K562 (cell line): ENCODE results near the gene STX18. TPM values are rescaled to one million over a fixed set of nuclear protein-coding genes. Genes with fewer than 3 reads are reported as not detected.

Experiments
- ATAC-seq: fragments of 200-7000 bp; cut with Tn5 transposase; 3 replicates; pipeline ENCODE4 v1.9.1; 2020; ENCODE audit warnings: moderate library complexity
- BruUV-seq: library from RNA; stranded (reverse); fragments of 400-500 nt; replicated peaks from 2 replicates; lab custom pipeline; 2021; lab: Mats Ljungman, UMichigan
- CTCF ChIA-PET: fragments of 300-600 bp; formaldehyde crosslinking; extraction: SDS; loops from one replicate; lab custom pipeline; 2021; ENCODE audit warnings: low intra/inter-chr PET ratio; lab: Yijun Ruan, JAX
- POLR2A ChIA-PET: fragments of 300-600, 350-650 bp; sonication (Branson Sonifier 250); formaldehyde crosslinking; extraction: SDS; loops from one replicate; lab custom pipeline; 2021; ENCODE audit warnings: antibody characterized with exemption, inconsistent platforms; lab: Yijun Ruan, JAX
- DNase-seq, 4 experiments: peaks; one replicate each; pipeline versions ENCODE4 v3.0.0 to v3.0.0-alpha.2; 2011 to 2018; ENCODE audit warnings: low spot score in 3 of 4, mixed read lengths in 3 of 4; ENCODE audit errors: extremely low read depth in 1 of 4
- FAIRE-seq: peaks from 2 replicates; lab custom pipeline; 2011; peaks lifted over from hg19 to GRCh38; lab: Jason Lieb, UNC
- H2AFZ ChIP-seq: 2 replicates; pipeline ENCODE4 v1.6.0; 2011; ENCODE audit warnings: low read depth, low read length, control low read depth, inconsistent platforms
- H3K27ac ChIP-seq: fragments of 200-600 bp; 3 replicates; pipeline ENCODE4 v1.8.0; 2011; ENCODE audit warnings: low read depth, mild to moderate bottlenecking, control low read depth, inconsistent platforms, low read length, moderate library complexity, mixed read lengths; ENCODE audit errors: extremely low read depth
- H3K27me3 ChIP-seq, 2 experiments: fragments of 300-600 bp in 1 of 2; 2 replicates in 1 of 2; 3 replicates in 1 of 2; pipeline versions ENCODE4 v1.6.0 to v1.8.0; 2011; ENCODE audit warnings: inconsistent platforms in 2 of 2, low read length in 2 of 2, mild to moderate bottlenecking in 1 of 2, mixed read lengths in 1 of 2, moderate library complexity in 1 of 2; ENCODE audit not compliant: control insufficient read depth in 2 of 2, insufficient read depth in 2 of 2
- H3K36me3 ChIP-seq: fragments of 300-600 bp; 3 replicates; pipeline ENCODE4 v1.8.0; 2011; ENCODE audit warnings: mild to moderate bottlenecking, low read length, inconsistent platforms; ENCODE audit not compliant: control insufficient read depth, insufficient read depth
- H3K4me1 ChIP-seq, 2 experiments: fragments of 200-600 bp in 1 of 2; replicated peaks in 1 of 2; 2 replicates in 1 of 2; 3 replicates in 1 of 2; pipeline versions ENCODE4 v1.5.1 to v1.8.0; 2011; ENCODE audit warnings: inconsistent platforms in 2 of 2, low read length in 2 of 2, mild to moderate bottlenecking in 1 of 2, mixed read lengths in 1 of 2, moderate library complexity in 1 of 2; ENCODE audit not compliant: control insufficient read depth in 2 of 2, insufficient read depth in 2 of 2
- H3K4me2 ChIP-seq: 2 replicates; pipeline ENCODE4 v1.6.1; 2011; ENCODE audit warnings: low read length, control low read depth, inconsistent platforms, mixed read lengths; ENCODE audit not compliant: insufficient read depth
- H3K4me3 ChIP-seq: fragments of 200-600 bp; sonication (generic), shearing (Covaris generic); 2 replicates; pipeline ENCODE4 v1.5.1; 2016; ENCODE audit warnings: control low read depth, inconsistent platforms
- H3K79me2 ChIP-seq: fragments of 200-600 bp; 3 replicates; pipeline ENCODE4 v1.8.0; 2011; ENCODE audit warnings: low read length, inconsistent platforms; ENCODE audit not compliant: control insufficient read depth, insufficient read depth
- H3K9ac ChIP-seq, 2 experiments: 2 replicates each; pipeline versions ENCODE4 v1.6.0 to v1.6.1; 2011; ENCODE audit warnings: low read depth in 2 of 2, low read length in 2 of 2, control low read depth in 1 of 2, inconsistent platforms in 1 of 2, mild to moderate bottlenecking in 1 of 2, mixed read lengths in 1 of 2; ENCODE audit not compliant: insufficient read depth in 1 of 2
- H3K9me1 ChIP-seq: one replicate; pipeline ENCODE4 v1.6.0; 2011; ENCODE audit warnings: inconsistent platforms, mild to moderate bottlenecking, low read length, moderate library complexity; ENCODE audit not compliant: control insufficient read depth, insufficient read depth
- H3K9me3 ChIP-seq: replicated peaks from 2 replicates; pipeline ENCODE4 v1.5.1; 2011; ENCODE audit warnings: low read depth, low read length, inconsistent platforms; ENCODE audit not compliant: control insufficient read depth, insufficient read depth
- H4K20me1 ChIP-seq: replicated peaks from 2 replicates; pipeline ENCODE4 v1.6.1; 2011; ENCODE audit warnings: low read length, inconsistent platforms, mixed read lengths; ENCODE audit not compliant: control insufficient read depth, insufficient read depth
- ASH1L ChIP-seq: fragments of 450-650 bp; IDR thresholded peaks from 2 replicates; pipeline ENCODE4 v1.6.1; 2018; ENCODE audit warnings: borderline replicate concordance, mild to moderate bottlenecking, low read depth; ENCODE audit not compliant: partially characterized antibody
- CEBPG ChIP-seq, 3 experiments: fragments of 200-800 bp in 1 of 3; sonication (Bioruptor generic) in 1 of 3; sonication (generic) in 1 of 3; formaldehyde crosslinking in 1 of 3; IDR thresholded peaks in 2 of 3; conservative IDR thresholded peaks in 1 of 3; 2 replicates each; pipeline versions ENCODE4 v1.6.1 to v1.8.0; 2016 to 2022; ENCODE audit warnings: missing compliant biosample characterization in 2 of 3, missing genetic modification characterization in 2 of 3, mild to moderate bottlenecking in 1 of 3, missing genetic modification reagents in 1 of 3
- EP400 ChIP-seq: fragments of 450-650 bp; IDR thresholded peaks from 2 replicates; pipeline ENCODE4 v1.6.1; 2017; ENCODE audit warnings: antibody characterized with exemption, mild to moderate bottlenecking, moderate library complexity
- PTTG1 ChIP-seq: fragments of 450-650 bp; IDR thresholded peaks from 2 replicates; pipeline ENCODE4 v1.6.1; 2016; ENCODE audit warnings: low read depth, mild to moderate bottlenecking, missing genetic modification characterization, missing compliant biosample characterization
- RNF2 ChIP-seq: sonication (generic); IDR thresholded peaks from 2 replicates; pipeline ENCODE4 v1.6.1; 2016
- SMAD4 ChIP-seq: fragments of 250-450 bp; sonication (Bioruptor Pico); conservative IDR thresholded peaks from 2 replicates; pipeline ENCODE4 v1.8.0; 2021; ENCODE audit warnings: inconsistent platforms, mild to moderate bottlenecking, moderate library complexity
- TGIF2 ChIP-seq: sonication (generic); formaldehyde crosslinking; IDR thresholded peaks from 2 replicates; pipeline ENCODE4 v1.8.1; 2022; ENCODE audit warnings: mild to moderate bottlenecking, missing genetic modification reagents, moderate library complexity
- WGBS: fragments of 100-300 bp; shearing (Covaris generic); methylation state at CpG from one replicate; pipeline ENCODE4 v1.1.6; 2016; ENCODE audit warnings: low coverage, mixed read lengths; ENCODE audit not compliant: insufficient coverage; ENCODE audit errors: missing lambda C conversion rate; 5-methylcytosine and 5-hydroxymethylcytosine counted together
- in situ Hi-C: fragments of 300-500 bp; cut with MboI; formaldehyde crosslinking; loops from 4 replicates; pipeline ENCODE4 v1.15.0; 2018; ENCODE audit warnings: inconsistent platforms, mixed read lengths
- intact Hi-C: fragments of 100-400 bp; cut with micrococcal nuclease; formaldehyde crosslinking; loops from 2 replicates; pipeline ENCODE4 v1.14.2; 2022
- polyA plus RNA-seq, 8 experiments: library from polyadenylated mRNA; depleted of rRNA in 4 of 8; stranded (reverse) in 5 of 8; unstranded in 3 of 8; fragments of >200 nt; fragmentation: Nextera tagmentation in 2 of 8; fragmentation: Illumina TruSeq in 1 of 8; extraction: Ambion mirVana in 2 of 8; extraction: Trizol in 1 of 8; gene quantifications; 2 replicates each; pipeline versions ENCODE4 v1.2.1 to v1.2.3, GENCODE V29; 2011 to 2014; ENCODE audit warnings: inconsistent platforms in 1 of 8, missing spikeins in 1 of 8
- total RNA-seq, 7 experiments: library from RNA; depleted of rRNA in 6 of 7; stranded (reverse); fragments of >200 nt in 6 of 7; fragmentation: Illumina TruSeq in 2 of 7; extraction: Trizol in 2 of 7; gene quantifications; 2 replicates each; pipeline versions ENCODE4 v1.2.1 to v1.2.3, GENCODE V29; 2011 to 2021; ENCODE audit warnings: low replicate concordance in 1 of 7
- TF ChIP-seq, protein P1 (sequence below): sonication (generic); formaldehyde crosslinking; IDR thresholded peaks from 2 replicates; pipeline ENCODE4 v1.8.1; 2023; ENCODE audit warnings: missing genetic modification reagents, mild to moderate bottlenecking, borderline replicate concordance
- TF ChIP-seq, protein P2 (sequence below): fragments of 250-450 bp; sonication (Bioruptor Pico); IDR thresholded peaks from 2 replicates; pipeline ENCODE4 v1.8.0; 2021; ENCODE audit warnings: moderate library complexity, mild to moderate bottlenecking, inconsistent platforms
- TF ChIP-seq, protein P3 (sequence below): fragments of 250-450 bp; sonication (Bioruptor Pico); IDR thresholded peaks from 2 replicates; pipeline ENCODE4 v1.4.0; 2020; ENCODE audit warnings: mild to moderate bottlenecking, moderate library complexity
- TF ChIP-seq, protein P4 (sequence below): fragments of 450-650 bp; IDR thresholded peaks from 2 replicates; pipeline ENCODE4 v1.6.1; 2014; ENCODE audit warnings: low read depth, mild to moderate bottlenecking, moderate library complexity, borderline replicate concordance

STX18 gene
- total and polyA plus RNA-seq, 9 of the 15 experiments (the other 6 are each of a cell fraction or from before 2014, with no cell fraction given): 6.2 to 41.7 (median 22.7) TPM

DNA sequence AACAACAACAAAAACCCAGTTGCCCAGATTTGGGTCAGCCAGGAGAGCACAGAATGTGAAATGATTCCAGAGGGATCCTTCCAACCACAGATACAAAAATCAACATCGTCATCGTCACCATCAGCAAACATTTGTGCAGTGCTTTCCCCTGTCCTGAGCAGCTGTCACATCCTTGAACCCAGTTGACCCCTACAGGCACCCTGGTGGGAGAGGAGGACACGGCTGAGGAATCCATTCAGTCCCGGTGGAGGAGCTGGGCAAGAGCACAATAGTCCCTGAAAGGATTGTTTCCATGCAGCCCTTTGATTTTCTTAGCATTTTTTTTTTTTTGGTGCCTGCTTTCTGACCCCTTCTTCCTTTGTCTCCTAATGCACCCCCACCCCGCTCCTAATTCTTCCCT, 37.1 kb upstream of the STX18 start:
- WGBS: 6% methylated on average over 4 of the region's 5 CpGs
- ATAC-seq (no peak), DNase-seq (no peak), FAIRE-seq (no peak)
- Histone ChIP-seq H3K36me3 (no peaks in the 10 kb centered on the region), H3K4me1 (peaks cover 2 to 11% of the 10 kb centered on the region in 2 experiments; a peak in 2 of 5 replicates), H3K9me1 (no peaks in the 10 kb centered on the region), H3K4me2 (no peak overlapping the region), H3K9ac (no peak overlapping the region), H3K27me3 (no peaks in the 10 kb centered on the region; a peak in 1 of 5 replicates), H3K27ac (no peak overlapping the region), H3K9me3 (no peaks in the 10 kb centered on the region), H2AFZ (no peak overlapping the region), H4K20me1 (no peaks in the 10 kb centered on the region), H3K79me2 (no peaks in the 10 kb centered on the region), H3K4me3 (no peak overlapping the region)
- BruUV-seq: no TSS peak
- CTCF ChIA-PET: no interaction called here
- in situ Hi-C loops: no loop called here
- intact Hi-C loops: loop anchor here (5.0 kb wide), 1 partner anchor 92 kb away; no protein-coding TSS in a partner anchor
- POLR2A ChIA-PET: interaction anchor here (1.4 kb wide), 1 partner anchor 23 kb away, joined by 3 read pairs; no protein-coding TSS in a partner anchor
- no peak for TF ChIP-seq SMAD4
- TF ChIP-seq TGIF2: no peak
- no peak for TF ChIP-seq PTTG1 (tag)
- TF ChIP-seq RNF2: no peak
- TF ChIP-seq, protein P1, sequence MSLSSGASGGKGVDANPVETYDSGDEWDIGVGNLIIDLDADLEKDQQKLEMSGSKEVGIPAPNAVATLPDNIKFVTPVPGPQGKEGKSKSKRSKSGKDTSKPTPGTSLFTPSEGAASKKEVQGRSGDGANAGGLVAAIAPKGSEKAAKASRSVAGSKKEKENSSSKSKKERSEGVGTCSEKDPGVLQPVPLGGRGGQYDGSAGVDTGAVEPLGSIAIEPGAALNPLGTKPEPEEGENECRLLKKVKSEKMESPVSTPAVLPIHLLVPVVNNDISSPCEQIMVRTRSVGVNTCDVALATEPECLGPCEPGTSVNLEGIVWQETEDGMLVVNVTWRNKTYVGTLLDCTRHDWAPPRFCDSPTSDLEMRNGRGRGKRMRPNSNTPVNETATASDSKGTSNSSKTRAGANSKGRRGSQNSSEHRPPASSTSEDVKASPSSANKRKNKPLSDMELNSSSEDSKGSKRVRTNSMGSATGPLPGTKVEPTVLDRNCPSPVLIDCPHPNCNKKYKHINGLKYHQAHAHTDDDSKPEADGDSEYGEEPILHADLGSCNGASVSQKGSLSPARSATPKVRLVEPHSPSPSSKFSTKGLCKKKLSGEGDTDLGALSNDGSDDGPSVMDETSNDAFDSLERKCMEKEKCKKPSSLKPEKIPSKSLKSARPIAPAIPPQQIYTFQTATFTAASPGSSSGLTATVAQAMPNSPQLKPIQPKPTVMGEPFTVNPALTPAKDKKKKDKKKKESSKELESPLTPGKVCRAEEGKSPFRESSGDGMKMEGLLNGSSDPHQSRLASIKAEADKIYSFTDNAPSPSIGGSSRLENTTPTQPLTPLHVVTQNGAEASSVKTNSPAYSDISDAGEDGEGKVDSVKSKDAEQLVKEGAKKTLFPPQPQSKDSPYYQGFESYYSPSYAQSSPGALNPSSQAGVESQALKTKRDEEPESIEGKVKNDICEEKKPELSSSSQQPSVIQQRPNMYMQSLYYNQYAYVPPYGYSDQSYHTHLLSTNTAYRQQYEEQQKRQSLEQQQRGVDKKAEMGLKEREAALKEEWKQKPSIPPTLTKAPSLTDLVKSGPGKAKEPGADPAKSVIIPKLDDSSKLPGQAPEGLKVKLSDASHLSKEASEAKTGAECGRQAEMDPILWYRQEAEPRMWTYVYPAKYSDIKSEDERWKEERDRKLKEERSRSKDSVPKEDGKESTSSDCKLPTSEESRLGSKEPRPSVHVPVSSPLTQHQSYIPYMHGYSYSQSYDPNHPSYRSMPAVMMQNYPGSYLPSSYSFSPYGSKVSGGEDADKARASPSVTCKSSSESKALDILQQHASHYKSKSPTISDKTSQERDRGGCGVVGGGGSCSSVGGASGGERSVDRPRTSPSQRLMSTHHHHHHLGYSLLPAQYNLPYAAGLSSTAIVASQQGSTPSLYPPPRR: no peak
- TF ChIP-seq ASH1L: no peak
- no peak for TF ChIP-seq EP400
- TF ChIP-seq CEBPG (CRISPR knock-in tag; IDR thresholded peaks at IDR 0.05): no peak
- no peak for TF ChIP-seq CEBPG (tag; conservative IDR thresholded peaks at IDR 0.05 in 1 of 2, IDR thresholded peaks at IDR 0.05 in 1 of 2)
- TF ChIP-seq, protein P2, sequence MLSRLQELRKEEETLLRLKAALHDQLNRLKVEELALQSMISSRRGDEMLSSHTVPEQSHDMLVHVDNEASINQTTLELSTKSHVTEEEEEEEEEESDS (CRISPR knock-in tag): no peak
- TF ChIP-seq, protein P3, sequence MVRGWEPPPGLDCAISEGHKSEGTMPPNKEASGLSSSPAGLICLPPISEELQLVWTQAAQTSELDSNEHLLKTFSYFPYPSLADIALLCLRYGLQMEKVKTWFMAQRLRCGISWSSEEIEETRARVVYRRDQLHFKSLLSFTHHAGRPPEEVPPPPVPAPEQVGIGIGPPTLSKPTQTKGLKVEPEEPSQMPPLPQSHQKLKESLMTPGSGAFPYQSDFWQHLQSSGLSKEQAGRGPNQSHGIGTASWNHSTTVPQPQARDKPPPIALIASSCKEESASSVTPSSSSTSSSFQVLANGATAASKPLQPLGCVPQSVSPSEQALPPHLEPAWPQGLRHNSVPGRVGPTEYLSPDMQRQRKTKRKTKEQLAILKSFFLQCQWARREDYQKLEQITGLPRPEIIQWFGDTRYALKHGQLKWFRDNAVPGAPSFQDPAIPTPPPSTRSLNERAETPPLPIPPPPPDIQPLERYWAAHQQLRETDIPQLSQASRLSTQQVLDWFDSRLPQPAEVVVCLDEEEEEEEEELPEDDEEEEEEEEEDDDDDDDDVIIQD: no peak
- TF ChIP-seq, protein P4, sequence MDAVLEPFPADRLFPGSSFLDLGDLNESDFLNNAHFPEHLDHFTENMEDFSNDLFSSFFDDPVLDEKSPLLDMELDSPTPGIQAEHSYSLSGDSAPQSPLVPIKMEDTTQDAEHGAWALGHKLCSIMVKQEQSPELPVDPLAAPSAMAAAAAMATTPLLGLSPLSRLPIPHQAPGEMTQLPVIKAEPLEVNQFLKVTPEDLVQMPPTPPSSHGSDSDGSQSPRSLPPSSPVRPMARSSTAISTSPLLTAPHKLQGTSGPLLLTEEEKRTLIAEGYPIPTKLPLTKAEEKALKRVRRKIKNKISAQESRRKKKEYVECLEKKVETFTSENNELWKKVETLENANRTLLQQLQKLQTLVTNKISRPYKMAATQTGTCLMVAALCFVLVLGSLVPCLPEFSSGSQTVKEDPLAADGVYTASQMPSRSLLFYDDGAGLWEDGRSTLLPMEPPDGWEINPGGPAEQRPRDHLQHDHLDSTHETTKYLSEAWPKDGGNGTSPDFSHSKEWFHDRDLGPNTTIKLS: no peak
